ENCODE results near the gene NF1.

Gene NF1

DNA sequence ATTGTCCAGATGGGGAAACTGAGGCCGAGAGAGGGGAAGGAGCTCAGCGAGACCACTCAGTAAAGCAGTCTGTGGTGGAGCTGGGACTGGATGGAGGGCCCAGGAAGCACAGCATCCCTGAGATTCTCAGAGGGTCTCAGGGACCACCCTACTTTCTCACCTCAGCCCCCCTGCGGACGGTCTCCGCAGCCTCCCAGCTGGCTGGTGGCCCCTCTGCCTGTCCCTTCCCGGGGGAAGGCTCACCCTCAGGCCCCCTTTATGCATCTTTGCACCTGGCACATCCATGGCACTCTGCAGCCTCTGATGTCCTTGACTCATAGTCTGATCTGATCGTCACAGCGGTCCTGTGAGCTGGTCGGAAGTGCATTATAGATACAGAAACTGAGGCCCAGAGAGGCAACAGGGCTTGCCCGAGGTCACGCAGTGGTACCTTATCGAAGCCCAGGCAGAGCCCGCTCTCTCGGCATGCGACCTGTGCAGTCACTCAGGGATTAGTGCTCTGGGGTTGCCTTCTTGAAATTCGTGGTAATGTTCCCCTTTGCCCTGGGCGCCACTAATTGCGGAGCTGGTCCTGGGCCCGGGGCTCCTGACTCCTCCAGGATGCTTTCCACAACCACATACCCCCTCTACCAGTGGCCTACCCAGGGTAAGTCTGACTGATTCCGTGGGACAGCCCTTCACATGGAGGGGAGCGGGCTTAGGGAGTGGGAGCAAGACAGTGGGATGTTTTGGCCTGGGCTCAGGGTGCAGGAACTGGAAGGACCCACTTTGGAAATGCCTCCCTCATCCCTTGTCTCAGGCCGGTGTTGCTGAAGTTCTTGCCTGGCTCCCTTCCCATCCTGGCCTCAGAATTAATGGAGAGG is 321.1 kb downstream of the NF1 start:
- H3K4me1 Mint-ChIP-seq: no peaks in the 10 kb centered on the region
- CTCF ChIA-PET: no interaction called here
- H3K27me3 Mint-ChIP-seq: peaks cover 6% of the 10 kb centered on the region
- no peak overlapping the region for H3K27ac Mint-ChIP-seq
- no peak overlapping the region for H3K4me3 Mint-ChIP-seq
- H3K9me3 Mint-ChIP-seq: no peaks in the 10 kb centered on the region
- H3K36me3 Mint-ChIP-seq: no peaks in the 10 kb centered on the region
- no peak for DNase-seq

DNA sequence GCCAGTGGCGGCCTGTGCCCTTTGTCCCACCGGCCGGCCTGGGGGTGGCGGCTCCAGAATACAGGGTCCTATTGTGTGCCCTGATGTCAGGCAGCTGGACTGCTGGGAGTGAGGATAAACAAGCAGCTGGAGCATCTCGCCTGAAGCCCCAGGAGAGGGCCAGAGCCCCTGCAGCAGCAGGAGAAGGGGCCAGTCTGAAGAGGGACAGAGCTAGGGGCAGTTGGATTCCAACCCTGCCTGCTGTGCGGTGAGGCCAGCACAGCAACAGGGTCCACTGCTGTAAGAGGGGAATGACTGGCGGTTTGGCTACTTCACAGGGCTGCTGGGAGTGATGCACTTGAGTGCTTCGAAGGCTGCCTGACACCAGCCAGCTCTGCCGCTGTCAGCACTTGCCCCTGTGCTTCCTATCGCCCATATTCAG is 321.7 kb downstream of the NF1 start:
- no peaks in the 10 kb centered on the region for H3K36me3 Mint-ChIP-seq
- no peak overlapping the region for H3K27ac Mint-ChIP-seq
- H3K4me3 Mint-ChIP-seq: no peak overlapping the region
- CTCF ChIA-PET: no interaction called here
- no peaks in the 10 kb centered on the region for H3K4me1 Mint-ChIP-seq
- peaks cover 6% of the 10 kb centered on the region for H3K27me3 Mint-ChIP-seq
- H3K9me3 Mint-ChIP-seq: no peaks in the 10 kb centered on the region
- DNase-seq: no peak

DNA sequence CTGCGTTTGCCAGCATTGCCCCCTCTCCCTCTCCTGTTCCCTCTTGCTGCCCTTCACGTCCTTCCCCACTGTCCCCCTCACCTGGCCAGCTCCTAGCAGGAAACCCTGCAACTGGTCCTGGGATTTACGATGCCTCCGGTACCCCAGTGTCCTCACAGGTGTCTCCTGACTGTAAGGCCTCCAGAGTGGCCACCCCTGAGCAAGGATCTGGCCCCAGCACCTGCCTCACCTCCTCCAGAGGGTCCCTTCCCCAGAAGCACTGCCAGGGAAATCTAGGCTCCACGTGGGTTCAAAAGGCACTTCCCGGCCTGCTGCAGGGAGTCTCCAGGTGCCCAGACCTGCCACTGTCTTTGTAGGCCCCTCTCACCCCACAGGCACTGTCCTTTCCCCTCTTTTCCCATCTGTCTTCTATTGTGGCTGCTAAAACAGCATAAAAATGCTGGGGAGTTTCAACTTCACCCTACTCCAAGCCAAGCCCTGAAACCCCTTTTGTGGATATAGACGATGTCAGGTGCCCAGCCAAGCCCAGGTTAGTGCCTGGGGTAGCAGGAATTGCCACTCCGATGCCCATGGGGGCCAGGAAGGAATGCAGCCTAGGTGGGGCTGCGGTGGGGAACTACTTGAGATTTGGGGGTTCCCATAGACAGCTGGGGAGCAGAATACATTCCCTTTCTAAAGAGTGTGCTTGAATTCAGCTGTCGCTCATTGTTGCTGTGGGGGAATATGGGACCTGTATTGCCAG is 322.4 kb downstream of the NF1 start:
- Mint-ChIP-seq H3K36me3 (no peaks in the 10 kb centered on the region), H3K4me1 (no peaks in the 10 kb centered on the region), H3K4me3 (no peak overlapping the region), H3K9me3 (peaks cover 1% of the 10 kb centered on the region), H3K27ac (no peak overlapping the region), H3K27me3 (peaks cover 5% of the 10 kb centered on the region)
- no peak for DNase-seq
- CTCF ChIA-PET: no interaction called here

DNA sequence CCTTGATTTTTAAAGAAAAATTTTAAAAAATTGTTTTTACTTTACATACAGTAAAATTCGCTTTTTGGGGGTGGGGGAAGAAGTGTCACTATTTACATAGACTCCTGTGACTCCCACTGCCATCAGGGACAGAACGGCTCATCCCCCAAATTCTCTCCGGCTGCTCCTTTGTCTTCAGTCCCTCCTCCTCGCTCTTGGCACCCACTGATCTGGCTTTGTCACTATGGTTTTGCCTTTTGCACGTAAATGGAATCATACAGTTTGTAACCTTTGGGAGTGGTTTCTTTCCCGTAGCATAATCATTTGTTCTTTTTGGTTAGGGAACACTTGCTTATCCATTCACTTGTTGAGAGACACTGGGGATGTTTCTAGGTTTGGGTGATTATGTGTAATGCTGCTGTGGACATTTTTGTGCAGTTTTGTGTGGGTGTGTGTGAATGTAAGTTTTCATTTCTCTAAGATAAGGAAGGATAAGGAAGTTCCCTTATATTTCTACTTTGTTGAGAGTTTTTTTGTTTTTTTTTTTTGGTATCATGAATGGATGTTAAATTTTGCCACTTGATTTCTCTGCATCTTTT is 324.1 kb downstream of the NF1 start:
- H3K4me3 Mint-ChIP-seq: no peak overlapping the region
- CTCF ChIA-PET: no interaction called here
- no peaks in the 10 kb centered on the region for H3K27me3 Mint-ChIP-seq
- no peak overlapping the region for H3K27ac Mint-ChIP-seq
- no peaks in the 10 kb centered on the region for H3K36me3 Mint-ChIP-seq
- DNase-seq: no peak
- H3K9me3 Mint-ChIP-seq: peaks cover 4% of the 10 kb centered on the region
- H3K4me1 Mint-ChIP-seq: no peaks in the 10 kb centered on the region

DNA sequence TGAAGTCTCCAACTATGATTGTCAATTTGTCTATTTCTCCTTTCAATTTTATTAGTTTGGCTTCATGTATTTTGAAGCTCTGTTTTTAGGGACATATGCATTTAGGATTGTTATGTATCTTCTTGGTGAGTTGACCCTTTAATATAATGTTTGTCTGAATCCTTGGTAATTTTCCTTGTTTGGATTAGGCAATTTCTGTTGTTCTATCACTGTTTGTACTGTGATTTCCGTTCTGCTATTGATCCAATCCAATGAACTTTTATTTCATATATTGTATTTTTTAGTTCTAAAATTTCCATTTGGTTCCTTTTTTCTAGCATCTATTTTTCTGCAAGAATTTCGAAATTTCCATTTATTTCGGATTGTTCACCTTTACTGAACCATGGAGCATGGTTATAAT is 327.7 kb downstream of the NF1 start:
- CTCF ChIA-PET: no interaction called here
- Mint-ChIP-seq H3K9me3 (peaks cover 4% of the 10 kb centered on the region), H3K27me3 (peaks cover 4% of the 10 kb centered on the region), H3K36me3 (no peaks in the 10 kb centered on the region), H3K27ac (no peak overlapping the region), H3K4me1 (no peaks in the 10 kb centered on the region), H3K4me3 (no peak overlapping the region)
- DNase-seq: no peak

DNA sequence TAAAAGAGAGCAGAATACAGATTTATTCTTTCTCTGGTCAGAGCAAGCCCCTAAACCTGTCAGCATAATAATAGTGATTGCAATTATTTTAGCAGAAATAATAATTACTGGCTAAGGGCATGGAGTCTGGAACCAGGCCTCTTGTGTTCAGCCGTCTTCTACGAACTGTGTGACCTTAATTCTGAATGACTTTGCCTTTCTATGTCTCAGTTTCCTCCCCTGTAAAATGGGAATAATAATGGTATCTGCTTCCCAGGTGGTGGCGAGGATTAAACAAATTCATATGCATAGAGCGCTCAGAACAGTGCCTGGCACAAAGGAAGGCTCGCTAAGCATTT is 330.1 kb downstream of the NF1 start:
- H3K27ac Mint-ChIP-seq: no peak overlapping the region
- H3K36me3 Mint-ChIP-seq: no peaks in the 10 kb centered on the region
- H3K4me1 Mint-ChIP-seq: no peaks in the 10 kb centered on the region
- CTCF ChIA-PET: no interaction called here
- no peak overlapping the region for H3K4me3 Mint-ChIP-seq
- no peak for DNase-seq
- peaks cover 4% of the 10 kb centered on the region for H3K9me3 Mint-ChIP-seq
- H3K27me3 Mint-ChIP-seq: peaks cover 5% of the 10 kb centered on the region

DNA sequence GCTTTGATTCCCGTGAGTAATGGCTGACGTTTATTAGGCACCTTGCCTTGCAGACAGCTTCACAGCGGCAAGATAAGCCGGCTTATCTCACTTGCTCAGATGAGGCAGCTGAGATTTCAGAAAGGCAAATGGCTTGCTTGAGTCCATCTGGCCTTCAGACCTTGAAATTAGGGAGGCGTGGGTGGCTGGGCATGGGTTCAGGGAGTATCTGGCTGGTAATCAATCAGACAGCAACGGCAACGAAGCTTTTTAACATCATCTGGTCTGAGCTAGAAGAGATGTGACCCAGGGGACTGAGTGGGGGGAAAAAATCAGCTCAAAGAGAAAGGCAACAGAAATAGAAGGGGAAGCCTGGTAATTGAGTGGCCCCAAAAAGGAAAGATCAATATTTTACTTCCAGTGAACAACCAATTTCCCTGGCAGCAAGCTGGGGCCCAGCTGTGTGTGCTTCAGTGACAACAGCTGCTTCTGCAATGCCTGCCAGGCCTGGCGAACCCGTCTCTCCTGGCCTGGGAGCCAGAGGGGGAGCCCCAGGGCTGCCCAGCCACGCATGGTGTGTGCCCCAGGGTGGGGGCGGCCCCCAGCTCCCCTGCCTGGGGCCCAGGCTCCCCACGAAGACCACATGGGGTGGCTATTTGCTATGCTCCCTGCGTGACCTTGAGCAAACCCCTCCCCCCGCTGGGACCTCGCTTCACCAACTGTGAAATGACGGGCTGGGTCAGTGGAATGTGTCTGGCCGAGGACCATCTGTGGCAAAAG is 330.7 kb downstream of the NF1 start:
- Mint-ChIP-seq H3K36me3 (no peaks in the 10 kb centered on the region), H3K4me1 (no peaks in the 10 kb centered on the region), H3K4me3 (no peak overlapping the region), H3K9me3 (peaks cover 4% of the 10 kb centered on the region), H3K27ac (no peak overlapping the region), H3K27me3 (peaks cover 10% of the 10 kb centered on the region)
- DNase-seq: no peak
- CTCF ChIA-PET: no interaction called here
